Kidney capillary endothelial cell (primary cell): ENCODE results near the gene OPRM1.
"Not testable (repeated sequence)": the region's sequence is repeated elsewhere in the genome, so short reads cannot be mapped to it uniquely, and the experiment has no call there.

Source experiments
- DNase-seq: peaks from one replicate; pipeline ENCODE4 v3.0.0-alpha.2; 2018; ENCODE audit warnings: low spot score

Gene OPRM1

GRCh38 chr6:154039231-154039842 lies at the start of gene OPRM1:
Gene OPRM1, plus strand, starts transcription at chr6:154039240. Its CDS starts 305 bp downstream, at chr6:154039545.
- peak; percentile 17 for DNase-seq

- DNase-seq = no peak
Observed at GRCh38 chr6:153989989-153990388, 49.1 kb upstream of the OPRM1 start.

GRCh38 chr6:153994004-153994403 lies 45.0 kb upstream of the OPRM1 start:
- no peak for DNase-seq

- DNase-seq = no peak
Observed at GRCh38 chr6:153994811-153995210, 44.2 kb upstream of the OPRM1 start.

- no peak for DNase-seq
Observed at GRCh38 chr6:153997221-153997620, 41.8 kb upstream of the OPRM1 start.

GRCh38 chr6:154001494-154002285 lies 37.4 kb upstream of the OPRM1 start:
- DNase-seq = no peak

- no peak for DNase-seq
Observed at GRCh38 chr6:154002894-154003293, 36.1 kb upstream of the OPRM1 start.

GRCh38 chr6:154010371-154010770 lies 28.7 kb upstream of the OPRM1 start:
- no peak for DNase-seq

- no peak for DNase-seq
Observed at GRCh38 chr6:154012852-154013251, 26.2 kb upstream of the OPRM1 start.

- no peak for DNase-seq
Observed at GRCh38 chr6:154017786-154018185, 21.3 kb upstream of the OPRM1 start.

GRCh38 chr6:154030646-154031045 lies 8.4 kb upstream of the OPRM1 start:
- DNase-seq = no peak

- no peak for DNase-seq
Observed at GRCh38 chr6:154041001-154041400, 2.0 kb downstream of the OPRM1 start.

GRCh38 chr6:154053141-154053540 lies 14.1 kb downstream of the OPRM1 start:
- DNase-seq = no peak

- DNase-seq = no peak
Observed at GRCh38 chr6:154056536-154056935, 17.5 kb downstream of the OPRM1 start.

GRCh38 chr6:154057098-154057497 lies 18.1 kb downstream of the OPRM1 start:
- DNase-seq = no peak

- DNase-seq = no peak
Observed at GRCh38 chr6:154058963-154059680, 20.1 kb downstream of the OPRM1 start.

GRCh38 chr6:154060076-154060475 lies 21.0 kb downstream of the OPRM1 start:
- DNase-seq = no peak

- DNase-seq = no peak
Observed at GRCh38 chr6:154070041-154070440, 31.0 kb downstream of the OPRM1 start.

GRCh38 chr6:154070657-154071056 lies 31.6 kb downstream of the OPRM1 start:
- DNase-seq = no peak

GRCh38 chr6:154071236-154071635 lies 32.2 kb downstream of the OPRM1 start:
- no peak for DNase-seq

GRCh38 chr6:154071711-154072110 lies 32.7 kb downstream of the OPRM1 start:
- no peak for DNase-seq

GRCh38 chr6:154078596-154078995 lies 39.6 kb downstream of the OPRM1 start:
- not testable (repeated sequence) for DNase-seq
